ENCODE data around the gene KCNC1. TPM values are rescaled to one million over a fixed set of nuclear protein-coding genes. Genes with fewer than 3 reads are reported as not detected.

The KCNC1 gene
- not detected in 2 replicates for total RNA-seq

DNA sequence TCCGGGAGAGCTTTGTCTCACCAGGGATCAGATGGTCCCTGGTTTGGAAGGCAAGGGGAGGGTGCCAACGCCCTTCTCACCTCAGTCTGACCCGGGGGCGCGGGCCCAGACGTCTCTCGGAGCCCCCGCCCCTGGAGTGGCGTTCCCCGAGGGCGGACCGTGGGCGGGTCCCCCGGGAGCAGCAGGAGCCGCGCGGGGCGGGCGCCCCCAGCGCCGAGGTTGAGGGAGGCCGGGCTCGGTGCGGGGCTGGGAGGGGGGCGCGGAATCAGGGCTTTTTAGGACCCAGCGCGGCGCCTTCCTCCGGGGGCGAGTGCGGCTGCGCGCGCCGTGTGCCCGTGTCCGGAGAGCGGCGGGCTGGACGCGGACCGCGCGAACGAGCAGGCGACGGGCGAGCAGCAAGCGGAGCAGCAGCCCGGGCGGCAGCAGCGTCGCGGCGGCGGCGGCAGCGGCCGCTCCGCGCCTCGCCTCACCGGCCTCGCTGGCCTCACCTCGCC lies at the start of gene KCNC1:
Gene KCNC1, plus strand, starts transcription at position 364 of the 494 bp plus-strand sequence. CDS start 1,222 bp downstream, outside the sequence.

DNA sequence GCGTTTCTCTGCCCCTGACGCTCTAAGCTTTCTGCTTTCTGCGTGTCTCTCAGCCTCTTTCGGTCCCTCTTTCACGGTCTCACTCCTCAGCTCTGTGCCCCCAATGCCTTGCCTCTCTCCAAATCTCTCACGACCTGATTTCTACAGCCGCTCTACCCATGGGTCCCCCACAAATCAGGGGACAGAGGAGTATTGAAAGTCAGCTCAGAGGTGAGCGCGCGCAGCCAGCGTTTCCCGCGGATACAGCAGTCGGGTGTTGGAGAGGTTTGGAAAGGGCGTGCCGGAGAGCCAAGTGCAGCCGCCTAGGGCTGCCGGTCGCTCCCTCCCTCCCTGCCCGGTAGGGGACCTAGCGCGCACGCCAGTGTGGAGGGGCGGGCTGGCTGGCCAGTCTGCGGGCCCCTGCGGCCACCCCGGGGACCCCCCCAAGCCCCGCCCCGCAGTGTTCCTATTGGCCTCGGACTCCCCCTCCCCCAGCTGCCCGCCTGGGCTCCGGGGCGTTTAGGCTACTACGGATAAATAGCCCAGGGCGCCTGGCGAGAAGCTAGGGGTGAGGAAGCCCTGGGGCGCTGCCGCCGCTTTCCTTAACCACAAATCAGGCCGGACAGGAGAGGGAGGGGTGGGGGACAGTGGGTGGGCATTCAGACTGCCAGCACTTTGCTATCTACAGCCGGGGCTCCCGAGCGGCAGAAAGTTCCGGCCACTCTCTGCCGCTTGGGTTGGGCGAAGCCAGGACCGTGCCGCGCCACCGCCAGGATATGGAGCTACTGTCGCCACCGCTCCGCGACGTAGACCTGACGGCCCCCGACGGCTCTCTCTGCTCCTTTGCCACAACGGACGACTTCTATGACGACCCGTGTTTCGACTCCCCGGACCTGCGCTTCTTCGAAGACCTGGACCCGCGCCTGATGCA lies 15.3 kb upstream of the KCNC1 start, which contains the start of gene MYOD1:
Gene MYOD1, plus strand, starts transcription at position 544 of the 910 bp plus-strand sequence. Its CDS starts 212 bp downstream, at position 756.

Other genes starting within 250 kb of the KCNC1 start
- not detected in 2 replicates for gene USH1C, start 190.4 kb upstream of the KCNC1 start, total RNA-seq
- not detected in 2 replicates for gene OTOG, start 187.5 kb upstream of the KCNC1 start, total RNA-seq
- gene MYOD1, start 15.2 kb upstream of the KCNC1 start, total RNA-seq, result not detected in 2 replicates